GM21515 (cell line): ENCODE results near the gene CENPB.

ENCODE experiments used
- ATAC-seq: cut with Tn5 transposase; IDR thresholded peaks from one replicate; pipeline ENCODE4 v1.9.1; 2021; ENCODE audit not compliant: unreplicated experiment

The CENPB gene

DNA sequence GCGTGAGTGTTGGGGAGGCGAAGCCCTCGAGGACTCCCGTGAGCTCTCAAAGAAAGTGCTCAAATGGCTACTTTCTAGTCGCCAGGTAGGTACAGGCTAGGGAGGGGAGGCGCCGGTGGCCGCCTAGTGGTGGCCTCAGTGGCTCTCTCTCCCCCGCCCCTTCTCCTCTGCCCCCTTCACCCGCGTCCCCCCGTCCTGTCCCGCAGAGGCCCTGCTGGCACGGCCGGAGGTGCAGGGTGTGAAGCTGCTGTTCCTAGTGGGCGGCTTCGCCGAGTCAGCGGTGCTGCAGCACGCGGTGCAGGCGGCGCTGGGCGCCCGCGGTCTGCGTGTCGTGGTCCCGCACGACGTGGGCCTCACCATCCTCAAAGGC, 35.2 kb downstream of the CENPB start:
- ATAC-seq, result no peak

DNA sequence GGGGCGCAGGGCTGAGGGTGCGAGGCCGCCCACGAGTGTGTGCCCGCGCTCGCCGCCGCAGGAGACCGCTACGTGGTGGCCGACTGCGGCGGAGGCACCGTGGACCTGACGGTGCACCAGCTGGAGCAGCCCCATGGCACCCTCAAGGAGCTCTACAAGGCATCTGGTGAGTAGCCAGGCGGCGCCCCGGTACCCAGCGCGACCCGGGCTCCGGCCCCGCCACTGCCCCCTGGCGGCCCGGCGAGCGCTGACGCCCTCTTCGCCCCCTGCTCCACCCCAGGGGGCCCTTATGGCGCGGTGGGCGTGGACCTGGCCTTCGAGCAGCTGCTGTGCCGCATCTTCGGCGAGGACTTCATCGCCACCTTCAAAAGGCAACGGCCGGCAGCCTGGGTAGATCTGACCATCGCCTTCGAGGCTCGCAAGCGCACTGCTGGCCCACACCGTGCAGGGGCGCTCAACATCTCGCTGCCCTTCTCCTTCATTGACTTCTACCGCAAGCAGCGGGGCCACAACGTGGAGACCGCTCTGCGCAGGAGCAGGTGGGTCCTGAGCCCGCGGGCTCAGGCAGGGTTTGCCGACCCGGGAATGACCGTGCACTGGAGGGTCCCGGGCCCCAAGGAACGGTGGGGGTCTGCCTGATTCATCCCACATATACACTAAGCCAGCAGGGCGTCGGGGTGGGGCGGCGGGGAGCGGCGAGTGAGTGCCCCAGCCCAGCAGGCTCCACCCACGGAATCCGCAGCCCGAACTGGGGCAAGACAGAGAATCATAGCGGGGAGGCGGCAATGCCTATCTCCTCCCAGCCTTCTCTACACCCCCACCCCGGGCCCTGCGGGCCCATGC, 36.6 kb downstream of the CENPB start:
- ATAC-seq, result no peak

DNA sequence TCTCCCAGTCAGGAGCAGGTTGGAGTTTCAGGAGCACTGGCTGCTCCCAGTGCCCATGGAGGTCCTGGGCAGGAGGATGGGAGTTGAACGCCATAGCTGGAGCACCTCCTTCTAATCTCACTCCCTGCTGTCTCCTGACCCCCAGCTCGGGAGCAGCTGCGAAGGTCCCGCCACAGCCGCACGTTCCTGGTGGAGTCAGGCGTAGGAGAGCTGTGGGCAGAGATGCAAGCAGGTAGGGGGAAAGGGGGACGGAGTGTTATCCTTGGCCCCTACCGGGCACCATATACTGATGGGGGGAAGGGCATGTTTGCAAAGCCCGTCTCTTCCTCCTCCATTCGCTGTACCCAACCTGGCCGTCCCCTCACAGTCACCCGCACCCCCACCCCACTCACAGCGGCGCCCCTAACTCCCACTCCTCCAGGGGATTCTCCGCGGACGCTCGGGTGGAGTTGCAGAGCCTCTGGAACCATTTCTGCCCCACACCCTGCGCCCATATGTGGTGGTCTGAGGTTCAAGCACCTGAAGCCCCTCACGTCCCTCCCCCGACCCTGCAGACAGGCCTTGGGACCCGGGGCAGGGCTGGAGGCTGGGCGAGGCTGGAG, 37.4 kb downstream of the CENPB start:
- no peak for ATAC-seq

DNA sequence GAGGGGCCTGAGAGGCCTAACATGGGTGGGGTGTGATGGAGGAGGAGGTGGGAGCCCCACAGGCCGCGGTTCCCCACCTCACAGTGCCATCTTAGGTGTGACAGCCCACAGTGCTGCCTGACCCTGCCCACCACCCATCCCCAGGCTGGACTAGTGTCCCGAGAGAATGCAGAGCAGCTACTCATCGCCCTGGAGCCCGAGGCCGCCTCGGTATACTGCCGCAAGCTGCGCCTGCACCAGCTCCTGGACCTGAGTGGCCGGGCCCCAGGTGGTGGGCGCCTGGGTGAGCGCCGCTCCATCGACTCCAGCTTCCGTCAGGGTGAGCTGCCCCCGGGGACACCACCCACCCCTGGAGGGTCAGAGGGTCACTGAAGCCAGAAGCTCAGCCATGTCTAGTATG, 38.5 kb downstream of the CENPB start:
- no peak for ATAC-seq

DNA sequence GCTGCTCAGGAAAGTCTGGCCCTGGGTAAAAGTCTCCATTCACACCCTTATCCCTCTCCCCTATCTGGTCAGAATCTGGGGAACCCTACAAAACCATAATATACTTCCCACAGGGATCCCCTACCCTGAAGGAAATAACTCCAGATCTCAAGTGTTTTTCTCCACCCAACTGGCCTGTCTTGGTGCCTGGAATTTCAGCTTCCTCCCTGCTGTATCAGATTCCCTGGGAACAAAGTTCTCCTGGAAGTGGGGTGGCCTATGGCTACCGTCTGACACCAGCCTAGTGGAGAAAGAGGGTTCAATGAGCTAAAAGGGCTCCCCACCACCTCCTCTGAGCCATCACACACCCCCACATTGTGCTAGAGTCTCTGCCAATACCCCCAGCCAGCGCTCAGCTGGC, 39.1 kb downstream of the CENPB start:
- ATAC-seq, result no peak

DNA sequence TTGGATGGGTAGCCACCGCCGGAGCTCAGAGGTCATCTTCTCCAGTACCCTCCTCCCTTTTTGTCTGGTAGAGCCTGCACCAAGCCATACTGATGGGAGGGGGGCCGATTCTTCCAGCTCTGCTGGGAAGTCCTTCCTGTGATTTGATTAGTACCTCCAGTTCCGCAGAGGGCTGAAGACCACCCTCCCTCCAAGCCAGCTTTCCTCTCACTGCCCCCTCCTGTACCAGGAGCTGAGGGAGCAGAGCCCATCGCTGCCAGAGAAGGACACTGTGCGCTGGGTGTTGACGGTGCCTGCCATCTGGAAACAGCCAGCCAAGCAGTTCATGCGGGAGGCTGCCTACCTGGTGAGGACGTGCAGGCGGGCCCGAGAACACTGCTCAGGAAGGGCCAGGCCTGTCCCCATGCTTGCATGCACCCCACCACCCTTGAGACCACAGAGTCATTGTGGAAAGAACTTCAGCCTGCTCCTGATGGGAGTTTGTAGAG, 40.8 kb downstream of the CENPB start:
- no peak for ATAC-seq

DNA sequence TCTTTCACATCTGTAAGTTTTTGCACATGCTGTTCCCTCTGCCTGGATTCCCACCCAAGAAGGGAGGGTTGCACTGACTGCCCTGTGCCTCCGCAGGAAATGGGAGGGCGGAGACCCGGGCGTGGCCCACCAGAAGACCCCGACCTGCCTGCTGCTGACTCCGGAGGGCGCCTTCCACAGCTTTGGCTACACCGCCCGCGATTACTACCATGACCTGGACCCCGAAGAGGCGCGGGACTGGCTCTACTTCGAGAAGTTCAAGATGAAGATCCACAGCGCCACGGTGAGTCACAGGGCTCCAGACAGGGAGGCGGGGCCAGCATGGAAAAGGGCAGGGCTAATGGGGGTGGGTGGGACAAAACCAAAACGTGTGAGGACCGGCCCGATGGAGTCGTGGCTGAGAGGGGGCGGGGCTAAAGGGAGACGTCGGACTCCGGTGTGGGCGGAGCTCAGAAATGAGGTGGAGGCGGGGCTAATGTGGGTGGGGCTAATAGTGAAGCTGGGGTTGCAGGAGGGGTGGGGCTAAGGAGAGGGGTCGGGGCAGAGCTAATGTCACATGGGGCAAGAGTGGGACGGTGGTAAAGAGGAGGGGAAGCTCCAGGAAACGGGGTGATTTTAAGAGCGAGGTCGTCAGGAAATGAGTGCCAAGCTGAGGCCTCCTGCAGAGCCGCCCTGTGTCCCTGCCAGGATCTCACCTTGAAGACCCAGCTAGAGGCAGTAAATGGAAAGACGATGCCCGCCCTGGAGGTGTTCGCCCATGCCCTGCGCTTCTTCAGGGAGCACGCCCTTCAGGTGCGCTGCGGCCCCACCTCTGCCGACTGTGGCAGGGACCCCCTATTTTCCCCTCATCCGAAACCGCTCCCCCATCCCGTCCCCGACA, 41.5 kb downstream of the CENPB start:
- no peak for ATAC-seq

DNA sequence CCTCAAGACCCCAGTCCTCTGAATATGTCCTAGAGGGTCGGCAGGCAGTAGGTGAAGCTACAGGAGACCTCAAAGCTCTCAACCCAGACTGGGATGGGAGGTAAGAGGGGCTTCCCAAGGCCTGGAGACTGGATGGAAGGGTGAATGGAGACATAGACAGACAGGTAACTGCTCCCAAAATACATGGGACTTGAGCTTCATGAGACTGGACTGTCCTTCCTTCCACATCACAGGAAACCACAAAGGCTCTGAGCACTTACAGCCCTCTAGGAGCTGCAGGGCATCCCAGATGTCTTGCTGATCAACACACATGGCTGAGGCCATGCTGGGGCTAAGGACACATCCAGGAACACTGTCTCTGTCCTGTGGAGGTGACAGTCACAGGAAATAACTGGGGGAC, 42.5 kb downstream of the CENPB start:
- no peak for ATAC-seq

DNA sequence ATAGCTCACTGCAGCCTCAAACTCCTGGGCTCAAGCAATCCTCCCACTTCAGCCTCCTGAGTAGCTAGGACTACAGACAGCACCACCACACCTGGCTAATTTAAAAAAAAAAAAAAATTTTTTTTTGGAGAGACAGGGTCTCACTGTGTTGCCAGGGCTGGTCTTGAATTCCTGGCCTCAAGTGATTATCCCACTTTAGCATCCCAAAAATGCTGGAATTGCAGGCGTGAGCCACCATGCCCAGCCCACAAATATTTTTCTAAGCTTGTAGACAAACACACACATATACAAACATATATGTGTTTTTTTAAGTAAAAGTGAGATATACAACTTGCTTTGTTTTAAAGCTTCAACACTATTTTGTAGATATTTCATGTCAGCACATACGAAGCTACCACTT, 43.3 kb downstream of the CENPB start:
- ATAC-seq, result no peak

DNA sequence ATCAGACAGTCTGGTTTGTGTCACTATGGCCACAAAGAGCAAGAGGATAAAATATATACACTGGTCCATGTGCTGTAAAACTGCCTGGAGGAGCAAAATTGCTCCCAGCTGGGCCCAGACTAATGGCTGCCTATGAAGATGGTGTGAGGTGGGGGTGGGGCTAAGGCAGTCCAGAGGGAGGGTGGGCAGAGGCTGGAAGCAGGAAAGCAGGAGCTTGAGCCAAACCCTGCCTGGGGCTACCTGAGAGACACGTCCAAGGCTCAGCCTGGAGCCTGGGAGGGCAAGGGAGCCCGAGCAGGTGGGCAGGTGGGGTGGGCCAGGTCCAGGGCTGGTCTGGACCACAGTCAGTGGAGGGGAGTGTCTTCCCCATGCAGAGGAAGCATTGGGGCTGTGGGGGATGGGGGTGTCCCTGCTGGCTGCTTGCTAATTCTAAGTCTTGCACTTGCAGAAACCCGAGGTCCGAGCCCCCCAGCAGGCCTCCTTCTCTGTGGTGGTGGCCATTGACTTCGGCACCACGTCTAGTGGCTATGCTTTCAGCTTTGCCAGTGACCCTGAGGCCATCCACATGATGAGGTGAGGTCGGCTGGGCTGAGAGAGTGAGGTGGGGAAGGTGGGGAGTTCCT, 44.6 kb downstream of the CENPB start:
- ATAC-seq, result no peak

DNA sequence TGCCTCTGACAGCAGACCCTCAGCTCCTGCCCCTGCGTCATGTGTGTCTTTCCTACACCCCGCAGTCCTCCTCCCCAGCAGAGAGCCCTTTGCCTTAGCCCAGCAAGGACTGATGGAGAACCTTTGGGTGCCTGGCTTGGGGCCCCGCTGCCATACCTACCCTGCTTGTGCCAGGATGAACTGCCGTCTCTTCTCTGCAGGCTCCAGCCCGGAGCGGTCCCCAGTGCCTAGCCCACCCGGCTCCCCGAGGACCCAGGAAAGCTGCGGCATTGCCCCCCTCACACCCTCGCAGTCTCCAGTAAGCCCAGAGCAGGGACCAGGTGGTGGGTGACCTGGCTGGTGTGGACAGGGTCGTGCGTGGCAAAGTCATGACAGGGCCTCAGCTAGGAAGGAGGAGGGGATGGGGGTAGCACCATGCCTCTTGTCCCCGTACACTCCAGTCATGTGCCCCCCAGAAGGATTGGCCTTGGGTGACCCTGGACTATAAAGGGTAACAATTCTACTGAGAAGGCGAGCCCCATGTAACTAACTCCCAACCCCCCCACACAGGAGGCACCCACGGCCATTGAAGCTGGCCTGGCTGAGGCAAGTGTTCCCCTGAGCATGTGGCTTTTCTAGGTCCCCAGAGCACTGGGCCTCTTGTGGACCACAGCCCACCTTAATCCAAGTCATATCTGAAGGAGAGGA, 45.8 kb downstream of the CENPB start:
- ATAC-seq, result no peak

DNA sequence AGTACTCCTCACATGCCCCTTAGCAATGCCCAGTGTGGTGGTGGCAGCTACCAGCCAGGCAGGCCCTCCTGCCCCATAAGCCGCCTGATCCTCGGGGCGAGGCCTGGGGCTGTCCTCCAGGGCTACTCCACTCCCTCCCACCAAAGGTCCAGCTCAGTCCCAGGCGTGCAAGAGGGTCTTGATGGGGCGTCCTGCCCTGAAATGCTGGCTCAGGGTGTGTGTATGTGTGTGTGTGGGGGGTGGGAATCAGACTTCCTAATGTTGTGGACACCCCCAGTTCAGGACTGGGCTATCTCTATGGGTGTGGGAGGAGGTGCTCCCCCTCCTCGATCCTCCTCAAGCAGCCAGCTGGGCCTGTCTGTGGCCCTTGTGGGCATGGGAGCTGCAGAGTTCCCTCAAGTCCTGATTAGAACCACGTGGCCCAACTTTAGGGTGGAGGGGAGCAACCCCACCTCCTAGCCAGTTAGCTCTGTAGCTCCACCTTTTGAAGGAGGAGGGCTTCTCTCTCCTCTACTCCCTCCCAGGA, 46.6 kb downstream of the CENPB start:
- no peak for ATAC-seq

DNA sequence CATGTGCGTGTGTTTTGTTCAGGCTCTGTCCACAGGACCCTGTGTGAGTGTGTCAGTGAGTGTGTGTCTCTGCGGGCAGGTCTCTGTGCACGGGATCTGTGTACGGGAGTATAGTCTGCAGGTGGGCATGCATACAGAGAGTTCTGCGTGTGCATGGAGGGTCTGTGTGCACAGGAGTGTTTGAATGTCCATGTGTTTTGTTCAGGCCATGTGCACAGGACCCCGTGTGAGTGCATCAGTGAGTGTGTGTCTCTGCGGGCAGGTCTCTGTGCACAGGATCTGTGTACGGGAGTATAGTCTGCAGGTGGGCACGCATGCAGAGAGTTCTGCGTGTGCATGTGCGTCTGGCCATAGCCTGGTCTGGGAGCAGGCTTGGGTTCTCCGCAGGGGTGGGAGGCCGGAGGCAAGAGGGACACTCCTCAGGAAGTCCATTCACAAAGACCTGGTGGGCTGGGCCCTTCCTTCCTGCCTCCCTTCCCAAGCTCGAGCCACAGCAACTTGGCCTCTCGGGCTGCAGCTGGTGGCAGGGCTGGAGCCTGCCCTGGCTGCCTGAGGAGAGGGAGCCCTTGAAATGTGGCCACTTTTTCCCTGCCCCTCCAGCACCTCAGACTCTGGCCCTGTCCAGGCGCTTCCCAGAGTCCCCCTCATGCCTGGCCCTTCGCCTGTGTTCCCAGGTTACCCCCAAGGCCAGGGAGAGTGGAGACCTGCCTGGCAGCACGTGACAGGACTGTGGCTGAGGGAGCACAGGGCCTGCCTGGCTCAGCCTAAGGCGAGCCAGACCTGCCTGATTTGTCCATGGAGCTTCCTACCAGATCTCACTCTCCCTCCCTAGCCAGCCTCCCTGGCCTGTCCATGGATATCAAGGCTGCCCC, 47.2 kb downstream of the CENPB start:
- no peak for ATAC-seq

DNA sequence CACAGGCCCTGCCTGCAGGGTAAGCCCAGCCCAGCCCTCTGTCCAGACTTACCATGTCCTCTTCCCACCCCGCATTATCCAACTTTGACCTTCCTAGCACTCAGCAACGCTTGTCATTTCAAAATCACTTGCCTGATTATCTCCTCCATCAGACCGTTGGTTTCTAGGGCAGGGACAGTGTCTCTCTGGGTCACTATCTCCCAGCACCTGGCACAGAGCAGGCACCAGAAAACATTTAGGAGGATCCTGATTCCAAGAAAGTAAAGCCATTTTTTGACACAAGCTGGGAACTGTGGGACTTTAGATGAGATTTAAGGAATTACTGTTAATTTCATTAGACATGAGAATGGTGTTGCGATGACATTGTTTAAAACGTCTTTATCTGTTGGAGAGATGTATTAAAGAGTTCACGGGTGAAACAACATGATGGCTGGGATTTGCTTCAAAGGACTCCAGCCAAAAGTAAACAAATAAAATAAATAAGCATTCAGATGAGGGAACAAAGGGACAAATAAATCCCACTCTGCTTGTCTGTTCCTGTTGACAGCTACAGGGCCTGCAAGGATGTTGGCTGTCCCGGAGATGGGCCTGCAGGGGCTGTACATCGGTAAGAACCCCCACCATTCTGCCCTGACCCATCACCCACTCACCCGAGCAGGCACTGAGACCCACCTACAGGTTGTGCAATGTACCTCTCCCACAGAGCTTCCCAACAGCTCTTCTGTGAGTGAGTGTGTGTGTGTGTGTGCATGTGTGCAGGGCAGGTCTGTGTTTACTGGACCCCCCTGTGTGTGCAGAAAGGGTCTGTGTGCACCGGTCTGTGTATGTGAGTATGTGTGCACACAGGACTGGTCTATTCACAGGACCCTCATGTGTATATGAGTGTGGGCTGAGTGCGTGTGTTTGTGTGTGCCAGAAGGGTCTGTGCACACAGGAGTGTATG, 48.2 kb downstream of the CENPB start:
- ATAC-seq, result no peak

DNA sequence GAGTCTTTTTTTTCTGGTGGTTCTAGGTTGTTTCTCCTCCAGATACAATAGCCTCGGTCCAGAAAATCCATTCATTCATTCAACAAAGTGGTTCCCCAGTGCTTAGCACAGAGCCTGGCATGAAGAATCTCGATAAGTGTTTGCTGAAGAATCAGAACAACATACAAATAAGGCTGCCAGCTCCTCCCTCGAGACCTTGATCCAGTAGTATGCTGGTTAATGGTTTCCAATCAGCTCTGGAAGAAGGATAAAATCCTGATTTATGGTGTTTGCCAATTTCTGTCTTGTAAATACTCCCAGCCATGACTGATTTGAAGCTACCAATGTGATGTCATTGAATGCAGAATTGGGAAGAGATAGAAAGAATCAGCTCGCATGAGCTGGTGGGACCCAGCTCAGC, 50.8 kb downstream of the CENPB start:
- no peak for ATAC-seq

DNA sequence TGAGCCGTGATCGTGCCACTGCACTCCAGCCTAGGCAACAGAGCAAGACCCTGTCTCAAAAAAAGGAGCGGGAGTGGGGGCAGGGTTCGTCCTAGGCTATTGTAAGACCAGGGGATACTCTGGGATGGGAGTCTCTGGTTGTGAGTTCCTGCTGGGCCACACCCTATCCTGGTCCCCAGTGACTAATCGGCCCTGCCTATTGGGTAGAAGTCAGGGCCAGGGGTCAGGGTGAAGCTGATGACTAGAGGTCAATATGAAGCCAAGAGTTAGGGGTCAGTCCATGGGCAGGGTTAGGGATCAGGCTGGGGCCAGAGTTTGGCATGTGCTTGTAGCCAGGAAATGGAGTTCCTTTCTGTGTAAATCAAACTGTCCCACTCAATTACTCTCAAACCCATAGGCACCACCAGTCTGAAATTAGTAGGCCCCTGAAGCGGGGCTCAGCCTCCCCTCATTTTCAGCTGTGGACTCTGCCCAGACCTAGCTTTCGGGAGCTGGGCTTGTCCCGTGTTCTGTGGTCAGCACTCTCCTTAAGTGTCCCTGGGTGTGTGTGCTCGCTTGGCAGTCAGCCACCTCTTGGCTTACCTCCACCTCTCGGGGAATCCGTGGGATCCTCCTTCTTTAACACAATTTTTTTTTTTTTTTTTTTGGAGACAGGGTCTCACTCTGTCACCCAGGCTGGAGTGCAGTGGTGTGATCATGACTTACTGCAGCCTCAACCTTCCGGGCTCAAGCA, 52.3 kb downstream of the CENPB start:
- no peak for ATAC-seq
